AG04449 (cell line): ENCODE measurements around the gene HINT2.

Experiments
- CTCF ChIA-PET: fragments of 350-600 bp; formaldehyde crosslinking; extraction: SDS; loops from one replicate; lab custom pipeline; 2021; ENCODE audit warnings: antibody characterized with exemption; lab: Yijun Ruan, JAX
- POLR2A ChIA-PET: fragments of 400-600, 350-600 bp; formaldehyde crosslinking; extraction: SDS; loops from one replicate; lab custom pipeline; 2020; ENCODE audit warnings: antibody characterized with exemption, inconsistent platforms; lab: Yijun Ruan, JAX
- DNase-seq: peaks from one replicate; pipeline ENCODE4 v3.0.0-alpha.2; 2010; ENCODE audit warnings: low read depth, low spot score
- H3K4me3 ChIP-seq: 2 replicates; pipeline ENCODE4 v1.5.1; 2011; ENCODE audit warnings: low read depth, mild to moderate bottlenecking, control low read depth, low read length
- TF ChIP-seq, protein P1 (sequence below): IDR thresholded peaks from one replicate; pipeline ENCODE4 v1.5.1; 2011; ENCODE audit warnings: mild to moderate bottlenecking, moderate library complexity, low read length, control low read depth, inconsistent platforms; ENCODE audit not compliant: insufficient read depth; ENCODE audit errors: missing control alignments

The HINT2 gene

DNA sequence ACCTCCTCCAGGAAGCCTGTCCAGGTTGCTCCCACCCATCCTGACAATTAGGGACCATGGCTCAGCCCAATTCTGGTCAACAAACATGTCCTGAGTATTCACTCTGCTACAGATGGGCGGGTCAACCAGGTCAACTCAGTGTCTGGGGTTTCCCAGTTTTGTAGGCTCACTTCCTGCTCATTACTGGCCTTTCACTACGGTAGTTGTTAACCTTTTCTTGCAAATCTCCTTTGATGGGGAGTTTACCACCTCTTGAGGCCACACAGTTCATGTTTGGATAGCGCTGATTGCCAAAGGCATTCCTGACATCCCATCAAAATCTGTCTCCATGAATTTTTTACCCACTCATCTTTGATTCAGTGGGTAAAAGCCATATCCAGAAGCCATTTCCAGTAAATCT is 28.0 kb upstream of the HINT2 start:
- H3K4me3 ChIP-seq = no peak overlapping the region
- CTCF ChIA-PET = interaction anchor here (0.9 to 10.0 kb wide), 3 partner anchors 12 to 29 kb away, joined by 3 to 106 read pairs (median 5); partner anchors contain the start of genes FAM221B and TMEM8B
- POLR2A ChIA-PET = no interaction called here
- no peak for DNase-seq
- TF ChIP-seq, protein P1, sequence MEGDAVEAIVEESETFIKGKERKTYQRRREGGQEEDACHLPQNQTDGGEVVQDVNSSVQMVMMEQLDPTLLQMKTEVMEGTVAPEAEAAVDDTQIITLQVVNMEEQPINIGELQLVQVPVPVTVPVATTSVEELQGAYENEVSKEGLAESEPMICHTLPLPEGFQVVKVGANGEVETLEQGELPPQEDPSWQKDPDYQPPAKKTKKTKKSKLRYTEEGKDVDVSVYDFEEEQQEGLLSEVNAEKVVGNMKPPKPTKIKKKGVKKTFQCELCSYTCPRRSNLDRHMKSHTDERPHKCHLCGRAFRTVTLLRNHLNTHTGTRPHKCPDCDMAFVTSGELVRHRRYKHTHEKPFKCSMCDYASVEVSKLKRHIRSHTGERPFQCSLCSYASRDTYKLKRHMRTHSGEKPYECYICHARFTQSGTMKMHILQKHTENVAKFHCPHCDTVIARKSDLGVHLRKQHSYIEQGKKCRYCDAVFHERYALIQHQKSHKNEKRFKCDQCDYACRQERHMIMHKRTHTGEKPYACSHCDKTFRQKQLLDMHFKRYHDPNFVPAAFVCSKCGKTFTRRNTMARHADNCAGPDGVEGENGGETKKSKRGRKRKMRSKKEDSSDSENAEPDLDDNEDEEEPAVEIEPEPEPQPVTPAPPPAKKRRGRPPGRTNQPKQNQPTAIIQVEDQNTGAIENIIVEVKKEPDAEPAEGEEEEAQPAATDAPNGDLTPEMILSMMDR = no peak

DNA sequence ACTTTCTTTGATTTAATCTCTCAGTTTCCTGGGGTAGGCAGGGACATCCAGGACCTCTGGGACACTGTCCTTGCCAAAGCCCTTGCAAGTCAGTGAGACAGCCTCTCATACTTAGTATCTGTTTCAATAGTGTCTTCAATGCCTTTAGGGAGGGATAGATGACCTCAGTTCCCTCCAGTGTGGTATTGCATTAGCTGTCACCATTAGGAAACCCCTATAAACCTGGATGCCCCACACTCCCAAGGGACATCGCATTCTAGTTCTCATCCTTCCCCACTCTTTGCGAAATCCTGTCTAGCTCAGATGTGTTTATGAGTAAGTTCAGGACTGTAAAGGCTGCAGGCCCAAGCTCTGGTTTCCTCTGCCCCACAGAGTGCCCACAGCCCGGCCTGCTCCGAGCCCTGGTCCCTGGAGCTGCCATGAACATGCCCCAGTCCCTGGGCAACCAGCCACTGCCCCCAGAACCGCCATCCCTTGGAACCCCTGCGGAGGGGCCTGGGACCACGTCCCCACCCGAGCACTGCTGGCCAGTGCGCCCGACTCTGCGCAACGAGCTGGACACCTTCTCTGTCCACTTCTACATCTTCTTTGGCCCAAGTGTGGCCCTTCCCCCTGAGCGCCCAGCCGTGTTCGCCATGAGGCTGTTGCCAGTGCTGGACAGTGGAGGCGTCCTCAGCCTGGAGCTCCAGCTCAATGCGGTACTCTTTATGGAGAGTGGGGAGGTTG is 27.3 kb upstream of the HINT2 start:
- TF ChIP-seq, protein P1 = no peak
- ChIA-PET CTCF (interaction anchor here (0.9 to 10.0 kb wide), 6 partner anchors 9 to 52 kb away, joined by 3 to 106 read pairs (median 4); partner anchors contain the start of genes FAM221B and TMEM8B), POLR2A (no interaction called here)
- H3K4me3 ChIP-seq = no peak overlapping the region
- DNase-seq = no peak

DNA sequence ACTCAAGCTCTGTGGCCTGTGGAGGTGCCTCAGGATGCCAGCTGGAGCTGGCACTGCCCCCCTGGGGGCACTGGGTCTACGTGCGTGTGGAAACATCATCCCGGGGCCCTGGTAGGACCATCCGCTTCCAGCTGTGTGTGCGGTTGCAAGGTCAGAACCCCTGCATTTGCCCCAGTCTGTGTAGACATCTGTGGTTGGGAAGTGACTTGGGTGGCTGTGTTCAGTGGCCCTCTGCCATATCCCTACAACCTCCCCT is 26.7 kb upstream of the HINT2 start:
- POLR2A ChIA-PET = no interaction called here

DNA sequence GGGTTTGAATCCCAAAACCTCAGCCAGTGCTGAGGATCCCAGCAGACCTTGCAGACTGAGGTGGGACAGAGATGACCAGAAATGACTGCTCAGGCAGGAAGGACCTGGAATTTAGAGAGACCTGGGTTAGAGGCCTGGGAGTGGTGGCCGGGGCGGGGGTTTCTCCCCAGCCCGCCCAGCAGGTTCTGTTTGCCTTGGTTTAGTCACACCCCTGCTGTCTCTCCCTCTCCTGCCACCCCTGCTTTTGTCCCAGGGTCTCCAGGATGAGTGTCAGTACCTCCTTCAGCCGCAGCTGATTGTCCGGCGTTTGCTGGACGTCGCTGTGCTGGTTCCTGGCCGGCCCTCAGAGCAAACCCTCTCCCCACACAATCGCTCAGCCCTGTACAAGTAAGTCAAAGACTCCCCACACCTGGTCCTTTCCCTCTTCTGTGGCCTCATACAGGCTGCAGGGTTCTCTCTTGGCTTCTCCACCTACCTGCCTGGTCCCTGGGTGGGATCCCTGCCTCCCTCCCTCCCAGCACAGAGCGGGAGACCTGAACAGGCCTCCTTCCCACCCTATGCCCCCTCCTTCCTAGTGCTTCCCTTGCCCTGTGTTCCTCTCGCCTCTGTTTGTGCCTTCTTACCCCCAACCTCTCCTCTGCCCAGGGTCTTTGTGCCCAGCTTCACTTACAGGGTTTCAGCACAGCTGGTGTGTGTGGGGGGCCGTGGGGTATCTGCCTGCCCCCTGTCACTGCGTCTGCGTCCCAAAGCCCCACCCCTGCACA is 26.2 kb upstream of the HINT2 start:
- ChIA-PET CTCF (interaction anchor here (1.0 to 10.0 kb wide), 5 partner anchors 8 to 51 kb away, joined by 3 to 106 read pairs (median 3); partner anchors contain the start of genes FAM221B and TMEM8B), POLR2A (no interaction called here)
- TF ChIP-seq, protein P1 = no peak
- no peak for DNase-seq
- H3K4me3 ChIP-seq = no peak overlapping the region

More for the DNA sequence above, 26.7 kb upstream of the HINT2 start:
- no peak overlapping the region for H3K4me3 ChIP-seq
- CTCF ChIA-PET = interaction anchor here (1.0 to 10.0 kb wide), 5 partner anchors 8 to 51 kb away, joined by 3 to 106 read pairs (median 3); partner anchors contain the start of genes FAM221B and TMEM8B
- TF ChIP-seq, protein P1 = no peak
- DNase-seq = no peak

DNA sequence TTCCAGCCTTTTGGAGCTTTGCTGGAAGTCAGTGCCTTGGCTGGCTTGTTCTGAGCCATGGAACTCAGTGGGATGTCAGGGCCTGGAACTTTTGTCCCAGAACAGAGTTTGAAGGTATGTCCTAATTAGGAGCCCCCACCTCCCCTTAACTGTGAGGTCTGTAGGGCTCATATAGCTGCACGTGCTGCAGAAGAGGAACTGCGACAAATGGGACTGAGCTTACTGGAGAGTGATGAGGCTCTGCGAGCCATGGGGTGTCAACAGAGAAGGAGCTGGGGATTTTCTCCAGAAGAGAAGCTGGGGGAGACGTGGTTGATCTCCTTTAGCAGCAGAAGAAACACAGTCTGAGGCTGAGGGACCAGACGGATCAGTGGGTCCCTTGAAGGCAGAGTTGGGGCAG is 25.1 kb upstream of the HINT2 start:
- no peak for DNase-seq
- CTCF ChIA-PET = interaction anchor here (1.3 to 10.0 kb wide), 3 partner anchors 15 to 64 kb away, joined by 4 to 106 read pairs (median 13); partner anchors contain the start of genes FAM221B and TMEM8B
- TF ChIP-seq, protein P1 = no peak
- no peak overlapping the region for H3K4me3 ChIP-seq
- POLR2A ChIA-PET = no interaction called here

DNA sequence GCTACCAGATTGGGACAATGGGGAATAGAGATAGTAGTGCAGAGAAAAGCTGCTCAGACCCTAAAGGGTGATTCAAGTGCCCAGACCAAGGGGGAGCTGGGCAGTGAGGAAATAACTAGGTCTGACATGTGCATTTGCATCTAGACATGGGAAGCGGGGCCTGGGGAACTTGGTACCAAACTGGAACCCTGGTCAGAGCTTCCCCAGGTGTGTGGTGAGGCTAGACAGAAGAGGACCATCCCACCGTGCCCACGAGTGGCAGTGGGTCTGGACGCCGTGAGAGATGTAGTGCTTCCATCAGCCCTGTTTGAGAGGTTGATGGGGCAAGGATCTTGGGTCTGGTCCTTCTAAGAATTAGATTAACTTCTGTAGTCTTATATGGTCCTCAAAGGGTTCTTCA is 21.8 kb upstream of the HINT2 start:
- ChIA-PET CTCF (interaction anchor here (0.9 to 10.0 kb wide), 5 partner anchors 11 to 109 kb away, joined by 4 to 106 read pairs (median 5); partner anchors contain the start of genes FAM221B and TMEM8B), POLR2A (no interaction called here)
- no peak for DNase-seq
- no peak overlapping the region for H3K4me3 ChIP-seq
- TF ChIP-seq, protein P1 = no peak
